SK-N-SH (cell line): ENCODE measurements around the gene ATP1A2. TPM values are rescaled to one million over a fixed set of nuclear protein-coding genes. Genes with fewer than 3 reads are reported as not detected.

ENCODE experiments used
- CTCF ChIA-PET: fragments of 300-600, 350-600 bp; formaldehyde crosslinking; extraction: SDS; loops from one replicate; lab custom pipeline; 2021; lab: Yijun Ruan, JAX
- POLR2A ChIA-PET: fragments of 350-600 bp; sonication (Branson Sonifier 250); formaldehyde crosslinking; extraction: SDS; loops from one replicate; lab custom pipeline; 2020; ENCODE audit warnings: antibody characterized with exemption, inconsistent platforms; lab: Yijun Ruan, JAX
- DNase-seq: peaks from one replicate; pipeline ENCODE4 v3.0.0; 2012
- H2AFZ ChIP-seq: fragments of 200-600 bp; sonication (generic); 2 replicates; pipeline ENCODE4 v1.8.1; 2016; ENCODE audit warnings: antibody characterized with exemption, mild to moderate bottlenecking, low read depth
- H3F3A ChIP-seq: fragments of 200-600 bp; sonication (generic); replicated peaks from 2 replicates; pipeline ENCODE3; 2016; ENCODE audit warnings: antibody characterized with exemption, mild to moderate bottlenecking; ENCODE audit not compliant: insufficient read depth
- H3K27ac ChIP-seq, 2 experiments: fragments of 200-500 bp in 1 of 2; fragments of 200-600 bp in 1 of 2; sonication (Bioruptor generic) in 1 of 2; sonication (generic), shearing (Covaris generic) in 1 of 2; 2 replicates each; pipeline versions ENCODE4 v1.5.1 to v1.6.1; 2014 to 2016; ENCODE audit warnings: low read depth in 2 of 2, inconsistent platforms in 1 of 2, low read length in 1 of 2, mild to moderate bottlenecking in 1 of 2, mixed read lengths in 1 of 2
- H3K27me3 ChIP-seq: fragments of 200-600 bp; sonication (generic), shearing (Covaris generic); 2 replicates; pipeline ENCODE4 v1.6.1; 2016; ENCODE audit warnings: mixed run types; ENCODE audit not compliant: insufficient read depth
- H3K36me3 ChIP-seq, 2 experiments: fragments of 200-500 bp in 1 of 2; fragments of 200-600 bp in 1 of 2; sonication (Bioruptor generic) in 1 of 2; sonication (generic) in 1 of 2; replicated peaks in 1 of 2; 2 replicates each; pipeline versions ENCODE3 to v1.5.1; 2014 to 2016; ENCODE audit warnings: low read length in 1 of 2, mild to moderate bottlenecking in 1 of 2; ENCODE audit not compliant: insufficient read depth in 2 of 2, control insufficient read depth in 1 of 2
- H3K4me1 ChIP-seq, 2 experiments: fragments of 200-500 bp in 1 of 2; fragments of 200-600 bp in 1 of 2; sonication (Bioruptor generic) in 1 of 2; sonication (generic), shearing (Covaris generic) in 1 of 2; 2 replicates each; pipeline versions ENCODE4 v1.5.1 to v1.6.1; 2014 to 2016; ENCODE audit warnings: low read depth in 1 of 2, low read length in 1 of 2, mixed run types in 1 of 2; ENCODE audit not compliant: insufficient read depth in 2 of 2, control insufficient read depth in 1 of 2
- H3K4me2 ChIP-seq: fragments of 200-600 bp; sonication (generic), shearing (Covaris generic); 2 replicates; pipeline ENCODE4 v1.6.1; 2017; ENCODE audit warnings: mixed run types
- H3K4me3 ChIP-seq, 2 experiments: fragments of 200-500 bp in 1 of 2; fragments of 200-600 bp in 1 of 2; sonication (Bioruptor generic) in 1 of 2; sonication (generic), shearing (Covaris generic) in 1 of 2; 2 replicates each; pipeline versions ENCODE4 v1.5.1 to v1.8.1; 2014 to 2016; ENCODE audit warnings: low read depth in 2 of 2, inconsistent platforms in 1 of 2, low read length in 1 of 2, mild to moderate bottlenecking in 1 of 2, mixed read lengths in 1 of 2, moderate library complexity in 1 of 2
- H3K79me2 ChIP-seq: fragments of 200-600 bp; sonication (generic); 2 replicates; pipeline ENCODE4 v1.8.1; 2017; ENCODE audit warnings: mild to moderate bottlenecking; ENCODE audit not compliant: insufficient read depth
- H3K9ac ChIP-seq: fragments of 200-600 bp; sonication (generic); 2 replicates; pipeline ENCODE4 v1.6.1; 2017; ENCODE audit warnings: mixed run types
- H3K9me2 ChIP-seq: fragments of 200-600 bp; sonication (generic); 2 replicates; pipeline ENCODE4 v1.6.1; 2017; ENCODE audit warnings: mixed run types
- H3K9me3 ChIP-seq: fragments of 200-600 bp; sonication (generic); 2 replicates; pipeline ENCODE4 v1.6.1; 2017; ENCODE audit warnings: mixed run types, mild to moderate bottlenecking, moderate library complexity
- H4K20me1 ChIP-seq: fragments of 200-600 bp; sonication (generic); 2 replicates; pipeline ENCODE4 v1.6.1; 2017; ENCODE audit warnings: mild to moderate bottlenecking, mixed run types; ENCODE audit not compliant: insufficient read depth
- CHD2 ChIP-seq: fragments of 150-350 bp; IDR thresholded peaks from 2 replicates; pipeline ENCODE4 v1.6.1; 2018; ENCODE audit warnings: low read length; ENCODE audit not compliant: partially characterized antibody
- ELF1 ChIP-seq: IDR thresholded peaks from 2 replicates; pipeline ENCODE4 v1.4.0; 2012
- EP300 ChIP-seq, 2 experiments: IDR thresholded peaks; 2 replicates each; pipeline versions ENCODE4 v1.4.0 to v1.6.1; 2012; ENCODE audit warnings: borderline replicate concordance in 1 of 2, low read depth in 1 of 2, low read length in 1 of 2
- EZH2phosphoT487 ChIP-seq: fragments of 200-600 bp; sonication (generic); IDR thresholded peaks from 2 replicates; pipeline ENCODE4 v1.6.1; 2017; ENCODE audit warnings: low read depth, mixed run types, mild to moderate bottlenecking, antibody characterized with exemption, moderate library complexity, borderline replicate concordance
- FOXJ3 ChIP-seq: sonication (generic); formaldehyde crosslinking; IDR thresholded peaks from 2 replicates; pipeline ENCODE4 v1.5.1; 2020; ENCODE audit warnings: mild to moderate bottlenecking, missing genetic modification reagents
- FOXM1 ChIP-seq: IDR thresholded peaks from 2 replicates; pipeline ENCODE4 v1.4.0; 2012; ENCODE audit warnings: low read depth, mild to moderate bottlenecking
- GABPA ChIP-seq: IDR thresholded peaks from 2 replicates; pipeline ENCODE4 v1.4.0; 2012; ENCODE audit warnings: low read depth, mild to moderate bottlenecking
- GATA2 ChIP-seq: sonication (generic); formaldehyde crosslinking; IDR thresholded peaks from 2 replicates; pipeline ENCODE4 v1.5.0; 2020; ENCODE audit warnings: mild to moderate bottlenecking, missing genetic modification reagents
- JUND ChIP-seq: IDR thresholded peaks from 2 replicates; pipeline ENCODE4 v1.4.0; 2012
- MEF2A ChIP-seq: IDR thresholded peaks from 2 replicates; pipeline ENCODE4 v1.4.0; 2012; ENCODE audit warnings: low read depth, borderline replicate concordance
- MXI1 ChIP-seq: IDR thresholded peaks from 2 replicates; pipeline ENCODE4 v1.6.1; 2012; ENCODE audit warnings: mild to moderate bottlenecking, low read depth, low read length, improper control_type of control experiment
- NFIC ChIP-seq: IDR thresholded peaks from 2 replicates; pipeline ENCODE4 v1.4.0; 2012; ENCODE audit warnings: borderline replicate concordance
- POLR2AphosphoS5 ChIP-seq: IDR thresholded peaks from 2 replicates; pipeline ENCODE4 v1.6.1; 2012; ENCODE audit warnings: low read depth, low read length
- RAD21 ChIP-seq: IDR thresholded peaks from 2 replicates; pipeline ENCODE4 v1.6.1; 2012; ENCODE audit warnings: mild to moderate bottlenecking, low read length
- RXRA ChIP-seq: IDR thresholded peaks from 2 replicates; pipeline ENCODE4 v1.4.0; 2012; ENCODE audit warnings: low read depth, mild to moderate bottlenecking, borderline replicate concordance
- SMC3 ChIP-seq: IDR thresholded peaks from 2 replicates; pipeline ENCODE4 v1.6.1; 2012; ENCODE audit warnings: low read depth, low read length, improper control_type of control experiment
- TAF1 ChIP-seq: IDR thresholded peaks from 2 replicates; pipeline ENCODE4 v1.6.1; 2012; ENCODE audit warnings: low read depth, mild to moderate bottlenecking, low read length, moderate library complexity, borderline replicate concordance
- WGBS: methylation state at CpG from one replicate; pipeline ENCODE4 v1.1.6; 2017; ENCODE audit warnings: low lambda C conversion rate; 5-methylcytosine and 5-hydroxymethylcytosine counted together
- polyA plus RNA-seq, 3 experiments: library from polyadenylated mRNA; depleted of rRNA; stranded (reverse); fragments of >200 nt; gene quantifications; 2 replicates each; pipeline ENCODE4 v1.2.3, GENCODE V29; 2012
- TF ChIP-seq, protein P1 (sequence below): IDR thresholded peaks from 2 replicates; pipeline ENCODE4 v1.6.1; 2012; ENCODE audit warnings: mild to moderate bottlenecking, low read depth, low read length, moderate library complexity
- TF ChIP-seq, protein P2 (sequence below): fragments of 150-350 bp; IDR thresholded peaks from 2 replicates; pipeline ENCODE4 v1.6.1; 2016; ENCODE audit warnings: mild to moderate bottlenecking, low read depth, low read length
- TF ChIP-seq, protein P3 (sequence below): IDR thresholded peaks from 2 replicates; pipeline ENCODE4 v1.4.0; 2012; ENCODE audit warnings: low read depth
- TF ChIP-seq, protein P4 (sequence below): IDR thresholded peaks from 2 replicates; pipeline ENCODE4; 2012
- TF ChIP-seq, protein P5 (sequence below): IDR thresholded peaks from 2 replicates; pipeline ENCODE4 v1.4.0; 2012; ENCODE audit warnings: low read depth, borderline replicate concordance

ATP1A2 gene
- polyA plus RNA-seq, 1 of the 3 experiments (the other 2 are of a cell fraction): 0.07 TPM

DNA sequence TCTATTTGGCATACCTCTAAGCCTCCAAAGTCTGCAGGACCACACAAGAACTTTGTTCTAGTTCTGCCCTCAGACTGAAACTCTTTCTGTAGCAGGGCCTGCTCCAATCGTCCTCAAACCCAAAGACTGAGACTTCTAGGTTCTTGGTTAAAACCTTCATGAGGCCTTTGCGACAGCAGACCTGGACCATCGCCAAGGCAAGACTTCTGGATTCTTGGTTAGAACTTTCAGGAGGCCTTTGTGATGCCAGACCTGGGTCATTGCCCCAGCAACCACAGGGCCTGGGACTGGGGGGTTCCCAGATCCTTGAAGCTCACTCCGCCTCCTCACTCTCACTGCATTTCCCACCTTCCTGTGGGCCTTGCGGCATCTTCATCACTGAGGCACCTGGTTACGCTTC lies 35.7 kb downstream of the ATP1A2 start, which contains the start of gene ATP1A4 (continued):
- TF ChIP-seq, protein P1, sequence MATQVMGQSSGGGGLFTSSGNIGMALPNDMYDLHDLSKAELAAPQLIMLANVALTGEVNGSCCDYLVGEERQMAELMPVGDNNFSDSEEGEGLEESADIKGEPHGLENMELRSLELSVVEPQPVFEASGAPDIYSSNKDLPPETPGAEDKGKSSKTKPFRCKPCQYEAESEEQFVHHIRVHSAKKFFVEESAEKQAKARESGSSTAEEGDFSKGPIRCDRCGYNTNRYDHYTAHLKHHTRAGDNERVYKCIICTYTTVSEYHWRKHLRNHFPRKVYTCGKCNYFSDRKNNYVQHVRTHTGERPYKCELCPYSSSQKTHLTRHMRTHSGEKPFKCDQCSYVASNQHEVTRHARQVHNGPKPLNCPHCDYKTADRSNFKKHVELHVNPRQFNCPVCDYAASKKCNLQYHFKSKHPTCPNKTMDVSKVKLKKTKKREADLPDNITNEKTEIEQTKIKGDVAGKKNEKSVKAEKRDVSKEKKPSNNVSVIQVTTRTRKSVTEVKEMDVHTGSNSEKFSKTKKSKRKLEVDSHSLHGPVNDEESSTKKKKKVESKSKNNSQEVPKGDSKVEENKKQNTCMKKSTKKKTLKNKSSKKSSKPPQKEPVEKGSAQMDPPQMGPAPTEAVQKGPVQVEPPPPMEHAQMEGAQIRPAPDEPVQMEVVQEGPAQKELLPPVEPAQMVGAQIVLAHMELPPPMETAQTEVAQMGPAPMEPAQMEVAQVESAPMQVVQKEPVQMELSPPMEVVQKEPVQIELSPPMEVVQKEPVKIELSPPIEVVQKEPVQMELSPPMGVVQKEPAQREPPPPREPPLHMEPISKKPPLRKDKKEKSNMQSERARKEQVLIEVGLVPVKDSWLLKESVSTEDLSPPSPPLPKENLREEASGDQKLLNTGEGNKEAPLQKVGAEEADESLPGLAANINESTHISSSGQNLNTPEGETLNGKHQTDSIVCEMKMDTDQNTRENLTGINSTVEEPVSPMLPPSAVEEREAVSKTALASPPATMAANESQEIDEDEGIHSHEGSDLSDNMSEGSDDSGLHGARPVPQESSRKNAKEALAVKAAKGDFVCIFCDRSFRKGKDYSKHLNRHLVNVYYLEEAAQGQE: no peak
- TF ChIP-seq NFIC (no peak), MEF2A (no peak), RXRA (no peak), EP300 (IDR thresholded peaks at IDR 0.05; ENCODE audit: borderline replicate concordance in 1 of 2, low read depth in 1 of 2, low read length in 1 of 2) (no peak), EZH2phosphoT487 (no peak), POLR2AphosphoS5 (no peak), GABPA (no peak), JUND (no peak), FOXM1 (no peak)
- TF ChIP-seq, protein P2, sequence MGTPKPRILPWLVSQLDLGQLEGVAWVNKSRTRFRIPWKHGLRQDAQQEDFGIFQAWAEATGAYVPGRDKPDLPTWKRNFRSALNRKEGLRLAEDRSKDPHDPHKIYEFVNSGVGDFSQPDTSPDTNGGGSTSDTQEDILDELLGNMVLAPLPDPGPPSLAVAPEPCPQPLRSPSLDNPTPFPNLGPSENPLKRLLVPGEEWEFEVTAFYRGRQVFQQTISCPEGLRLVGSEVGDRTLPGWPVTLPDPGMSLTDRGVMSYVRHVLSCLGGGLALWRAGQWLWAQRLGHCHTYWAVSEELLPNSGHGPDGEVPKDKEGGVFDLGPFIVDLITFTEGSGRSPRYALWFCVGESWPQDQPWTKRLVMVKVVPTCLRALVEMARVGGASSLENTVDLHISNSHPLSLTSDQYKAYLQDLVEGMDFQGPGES: no peak
- TF ChIP-seq, protein P3, sequence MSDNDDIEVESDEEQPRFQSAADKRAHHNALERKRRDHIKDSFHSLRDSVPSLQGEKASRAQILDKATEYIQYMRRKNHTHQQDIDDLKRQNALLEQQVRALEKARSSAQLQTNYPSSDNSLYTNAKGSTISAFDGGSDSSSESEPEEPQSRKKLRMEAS: no peak
- TF ChIP-seq, protein P4, sequence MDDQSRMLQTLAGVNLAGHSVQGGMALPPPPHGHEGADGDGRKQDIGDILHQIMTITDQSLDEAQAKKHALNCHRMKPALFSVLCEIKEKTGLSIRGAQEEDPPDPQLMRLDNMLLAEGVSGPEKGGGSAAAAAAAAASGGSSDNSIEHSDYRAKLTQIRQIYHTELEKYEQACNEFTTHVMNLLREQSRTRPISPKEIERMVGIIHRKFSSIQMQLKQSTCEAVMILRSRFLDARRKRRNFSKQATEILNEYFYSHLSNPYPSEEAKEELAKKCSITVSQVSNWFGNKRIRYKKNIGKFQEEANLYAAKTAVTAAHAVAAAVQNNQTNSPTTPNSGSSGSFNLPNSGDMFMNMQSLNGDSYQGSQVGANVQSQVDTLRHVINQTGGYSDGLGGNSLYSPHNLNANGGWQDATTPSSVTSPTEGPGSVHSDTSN: no peak
- TF ChIP-seq, protein P5, sequence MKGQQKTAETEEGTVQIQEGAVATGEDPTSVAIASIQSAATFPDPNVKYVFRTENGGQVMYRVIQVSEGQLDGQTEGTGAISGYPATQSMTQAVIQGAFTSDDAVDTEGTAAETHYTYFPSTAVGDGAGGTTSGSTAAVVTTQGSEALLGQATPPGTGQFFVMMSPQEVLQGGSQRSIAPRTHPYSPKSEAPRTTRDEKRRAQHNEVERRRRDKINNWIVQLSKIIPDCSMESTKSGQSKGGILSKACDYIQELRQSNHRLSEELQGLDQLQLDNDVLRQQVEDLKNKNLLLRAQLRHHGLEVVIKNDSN: no peak

DNA sequence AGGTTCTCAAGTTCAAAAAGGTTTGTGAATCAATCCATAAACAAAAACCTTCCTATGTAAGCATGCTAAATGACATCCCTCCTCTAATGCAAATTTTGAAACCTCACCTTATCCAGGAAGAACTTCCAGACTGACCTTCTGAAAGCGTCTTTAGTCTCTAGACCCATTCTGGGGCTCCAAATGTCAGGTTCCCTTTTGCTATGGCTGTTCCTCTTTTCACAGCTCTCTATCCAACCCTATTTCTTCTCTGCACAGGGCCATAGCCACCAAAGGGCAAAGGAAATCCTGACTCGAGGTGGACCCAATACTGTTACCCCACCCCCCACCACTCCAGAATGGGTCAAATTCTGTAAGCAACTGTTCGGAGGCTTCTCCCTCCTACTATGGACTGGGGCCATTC lies 39.2 kb downstream of the ATP1A2 start:
- Histone ChIP-seq H3K9me3 (no peaks in the 10 kb centered on the region), H3K27ac (no peak overlapping the region), H3K4me3 (no peak overlapping the region), H3K9ac (no peak overlapping the region), H3K4me1 (0 out of 4 replicates have a peak, but pooled peaks cover 0 to 3% of the 10 kb centered on the region in 2 experiments), H4K20me1 (no peaks in the 10 kb centered on the region), H3K9me2 (no peaks in the 10 kb centered on the region), H3K36me3 (no peaks in the 10 kb centered on the region), H3F3A (no peaks in the 10 kb centered on the region), H3K4me2 (no peak overlapping the region), H3K27me3 (no peaks in the 10 kb centered on the region; the same call in 1 of the 2 replicates), H3K79me2 (no peaks in the 10 kb centered on the region), H2AFZ (no peak overlapping the region)
- CTCF ChIA-PET: interaction anchor here (1.1 to 1.4 kb wide), 2 partner anchors 38 to 53 kb away, joined by 4 to 5 read pairs; no protein-coding TSS in a partner anchor
- no peak for DNase-seq
- POLR2A ChIA-PET: no interaction called here
- WGBS: 52% methylated on average over 3 of the region's 3 CpGs
- TF ChIP-seq, protein P4: no peak
- TF ChIP-seq FOXM1 (no peak), JUND (no peak), MEF2A (no peak), RAD21 (no peak), SMC3 (no peak), MXI1 (no peak), GATA2 (CRISPR knock-in tag) (no peak), CHD2 (no peak), TAF1 (no peak), ELF1 (no peak), EZH2phosphoT487 (no peak), FOXJ3 (CRISPR knock-in tag) (no peak)
- TF ChIP-seq, protein P2: no peak
- TF ChIP-seq, protein P5: no peak
